ENCODE data around the gene ADAMTS3. TPM values are rescaled to one million over a fixed set of nuclear protein-coding genes. Genes with fewer than 3 reads are reported as not detected.

The ADAMTS3 gene
- total RNA-seq, 1 experiment from 2014 or later = 0.07 TPM

DNA sequence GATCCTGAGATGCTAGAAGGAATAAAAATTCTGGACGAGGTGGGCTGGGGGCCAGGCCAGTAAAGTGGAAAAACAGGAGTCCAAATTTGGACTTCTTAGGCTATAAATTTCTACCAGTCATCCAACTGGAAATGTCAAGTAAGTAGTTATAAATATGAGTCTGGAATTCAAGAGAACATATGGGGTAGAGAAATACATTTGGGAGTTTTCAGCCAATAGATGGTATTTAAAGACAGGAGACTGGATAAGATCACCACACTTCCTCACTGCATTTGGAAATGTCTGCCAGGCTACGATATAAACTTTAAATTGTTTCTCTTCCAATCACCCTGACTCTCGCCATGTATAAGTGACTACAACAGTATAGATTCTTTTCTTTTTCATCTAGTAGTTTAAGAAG lies 294.8 kb downstream of the ADAMTS3 start:
- BruUV-seq (replicated peaks) = no TSS peak
- no peak overlapping the region for H3K27ac Mint-ChIP-seq (ENCODE audit: unreplicated experiment)
- no peaks in the 10 kb centered on the region for H3K9me3 Mint-ChIP-seq (ENCODE audit: low read depth, unreplicated experiment)
- H3K4me1 Mint-ChIP-seq (ENCODE audit: low read depth, unreplicated experiment) = no peaks in the 10 kb centered on the region
- intact Hi-C loops (cut with micrococcal nuclease; ENCODE audit: unreplicated experiment) = no loop called here
- DNase-seq = no peak
- TF ChIP-seq, protein P1, sequence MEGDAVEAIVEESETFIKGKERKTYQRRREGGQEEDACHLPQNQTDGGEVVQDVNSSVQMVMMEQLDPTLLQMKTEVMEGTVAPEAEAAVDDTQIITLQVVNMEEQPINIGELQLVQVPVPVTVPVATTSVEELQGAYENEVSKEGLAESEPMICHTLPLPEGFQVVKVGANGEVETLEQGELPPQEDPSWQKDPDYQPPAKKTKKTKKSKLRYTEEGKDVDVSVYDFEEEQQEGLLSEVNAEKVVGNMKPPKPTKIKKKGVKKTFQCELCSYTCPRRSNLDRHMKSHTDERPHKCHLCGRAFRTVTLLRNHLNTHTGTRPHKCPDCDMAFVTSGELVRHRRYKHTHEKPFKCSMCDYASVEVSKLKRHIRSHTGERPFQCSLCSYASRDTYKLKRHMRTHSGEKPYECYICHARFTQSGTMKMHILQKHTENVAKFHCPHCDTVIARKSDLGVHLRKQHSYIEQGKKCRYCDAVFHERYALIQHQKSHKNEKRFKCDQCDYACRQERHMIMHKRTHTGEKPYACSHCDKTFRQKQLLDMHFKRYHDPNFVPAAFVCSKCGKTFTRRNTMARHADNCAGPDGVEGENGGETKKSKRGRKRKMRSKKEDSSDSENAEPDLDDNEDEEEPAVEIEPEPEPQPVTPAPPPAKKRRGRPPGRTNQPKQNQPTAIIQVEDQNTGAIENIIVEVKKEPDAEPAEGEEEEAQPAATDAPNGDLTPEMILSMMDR (IDR thresholded peaks at IDR 0.05; ENCODE audit: unreplicated experiment) = no peak
- H3K27me3 Mint-ChIP-seq (ENCODE audit: unreplicated experiment) = no peaks in the 10 kb centered on the region
- CTCF ChIA-PET = no interaction called here
- H3K4me3 Mint-ChIP-seq (ENCODE audit: low read depth, unreplicated experiment) = no peak overlapping the region
- no peaks in the 10 kb centered on the region for H3K36me3 Mint-ChIP-seq (ENCODE audit: insufficient read depth, unreplicated experiment)

DNA sequence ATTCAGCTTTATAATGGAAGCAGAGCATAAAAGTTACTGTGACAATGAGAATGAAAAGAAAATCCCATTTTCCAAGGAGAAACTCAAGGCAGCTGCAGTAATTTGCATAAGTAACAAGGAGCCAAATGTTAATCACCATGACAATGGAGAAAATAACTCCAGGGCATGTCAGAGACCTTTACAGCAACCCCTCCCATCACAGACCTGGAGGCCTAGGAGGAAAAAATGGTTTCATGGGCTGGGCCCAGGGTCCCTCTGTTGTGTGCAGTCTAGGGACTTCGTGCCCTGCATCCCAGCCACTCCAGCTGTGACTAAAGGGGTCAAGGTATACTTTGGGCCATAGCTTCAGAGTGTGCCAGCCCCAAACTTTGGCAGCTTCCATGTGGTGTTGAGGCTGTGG lies 313.8 kb downstream of the ADAMTS3 start:
- intact Hi-C loops (cut with micrococcal nuclease; ENCODE audit: unreplicated experiment) = no loop called here
- no peaks in the 10 kb centered on the region for H3K9me3 Mint-ChIP-seq (ENCODE audit: low read depth, unreplicated experiment)
- no peaks in the 10 kb centered on the region for H3K4me1 Mint-ChIP-seq (ENCODE audit: low read depth, unreplicated experiment)
- no peak overlapping the region for H3K4me3 Mint-ChIP-seq (ENCODE audit: low read depth, unreplicated experiment)
- no TSS peak for BruUV-seq (replicated peaks)
- no peaks in the 10 kb centered on the region for H3K27me3 Mint-ChIP-seq (ENCODE audit: unreplicated experiment)
- CTCF ChIA-PET = no interaction called here
- no peaks in the 10 kb centered on the region for H3K36me3 Mint-ChIP-seq (ENCODE audit: insufficient read depth, unreplicated experiment)
- DNase-seq = no peak
- no peak overlapping the region for H3K27ac Mint-ChIP-seq (ENCODE audit: unreplicated experiment)
- TF ChIP-seq, protein P1 (IDR thresholded peaks at IDR 0.05; ENCODE audit: unreplicated experiment) = no peak

DNA sequence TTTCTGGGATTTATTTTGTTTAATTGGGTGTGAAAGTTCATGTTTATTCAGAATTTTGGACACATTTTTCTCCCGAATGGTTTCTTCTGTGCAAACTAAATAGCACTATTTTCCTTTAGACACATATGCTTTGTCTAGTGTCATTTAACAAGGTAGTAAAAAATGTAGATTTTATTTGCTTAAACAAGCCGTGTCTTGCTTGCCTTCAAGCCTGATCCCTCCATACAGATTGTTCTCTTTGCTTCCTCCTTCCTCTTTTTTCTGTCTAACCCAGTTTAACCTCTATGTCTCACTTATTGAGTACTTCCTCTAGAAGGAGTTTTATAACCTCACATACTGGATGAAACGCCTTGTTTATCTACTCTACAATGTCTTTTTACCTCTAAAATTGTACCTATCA lies 325.4 kb downstream of the ADAMTS3 start:
- Mint-ChIP-seq H3K4me3 (ENCODE audit: low read depth, unreplicated experiment) (no peak overlapping the region), H3K27me3 (ENCODE audit: unreplicated experiment) (no peaks in the 10 kb centered on the region), H3K27ac (ENCODE audit: unreplicated experiment) (peak overlapping the region; percentile 22), H3K36me3 (ENCODE audit: insufficient read depth, unreplicated experiment) (no peaks in the 10 kb centered on the region), H3K4me1 (ENCODE audit: low read depth, unreplicated experiment) (peaks cover 8% of the 10 kb centered on the region), H3K9me3 (ENCODE audit: low read depth, unreplicated experiment) (no peaks in the 10 kb centered on the region)
- BruUV-seq (replicated peaks) = no TSS peak
- CTCF ChIA-PET = interaction anchor here (0.6 kb wide), 3 partner anchors 455 to 591 kb away, joined by 3 to 4 read pairs (median 3); no protein-coding TSS in a partner anchor
- no peak for DNase-seq
- intact Hi-C loops (cut with micrococcal nuclease; ENCODE audit: unreplicated experiment) = no loop called here
- TF ChIP-seq, protein P1 (IDR thresholded peaks at IDR 0.05; ENCODE audit: unreplicated experiment) = no peak

DNA sequence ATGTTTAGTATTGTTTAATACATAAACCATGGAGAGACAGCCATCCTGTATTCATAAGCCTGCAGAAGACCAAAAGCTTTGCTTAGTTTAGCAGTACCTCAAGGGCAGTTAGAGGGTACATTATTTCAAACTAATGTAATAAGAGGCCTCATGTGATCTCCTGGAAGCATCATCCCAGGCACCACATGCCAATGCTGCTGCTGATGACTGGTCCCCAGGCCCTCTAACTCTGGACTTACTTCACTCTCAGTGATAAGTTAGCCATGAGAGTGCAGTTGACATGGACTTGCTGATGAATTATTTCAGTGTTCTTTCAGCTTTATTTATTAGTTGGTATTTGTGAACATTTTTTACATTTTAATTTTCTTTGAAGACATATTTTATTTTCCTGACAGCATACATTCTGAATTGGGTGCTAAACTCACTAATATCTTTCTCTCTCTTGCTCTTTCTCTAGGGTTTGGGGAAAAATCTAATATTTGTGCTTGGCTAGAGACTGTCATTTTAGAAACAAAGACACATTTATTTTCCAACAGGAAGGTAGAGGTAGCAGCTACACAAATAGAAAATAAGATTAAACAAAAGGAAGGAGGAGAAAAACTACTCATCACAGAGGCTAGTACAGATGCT lies 329.4 kb downstream of the ADAMTS3 start:
- intact Hi-C loops (cut with micrococcal nuclease; ENCODE audit: unreplicated experiment) = no loop called here
- H3K4me3 Mint-ChIP-seq (ENCODE audit: low read depth, unreplicated experiment) = no peak overlapping the region
- CTCF ChIA-PET = interaction anchor here (0.5 kb wide), 1 partner anchor 19 kb away, joined by 3 read pairs; no protein-coding TSS in a partner anchor
- no peak for DNase-seq
- H3K9me3 Mint-ChIP-seq (ENCODE audit: low read depth, unreplicated experiment) = no peaks in the 10 kb centered on the region
- no peaks in the 10 kb centered on the region for H3K27me3 Mint-ChIP-seq (ENCODE audit: unreplicated experiment)
- no TSS peak for BruUV-seq (replicated peaks)
- TF ChIP-seq, protein P1 (IDR thresholded peaks at IDR 0.05; ENCODE audit: unreplicated experiment) = no peak
- no peaks in the 10 kb centered on the region for H3K36me3 Mint-ChIP-seq (ENCODE audit: insufficient read depth, unreplicated experiment)
- H3K27ac Mint-ChIP-seq (ENCODE audit: unreplicated experiment) = no peak overlapping the region
- H3K4me1 Mint-ChIP-seq (ENCODE audit: low read depth, unreplicated experiment) = peaks cover 8% of the 10 kb centered on the region

Data from Calu3 (cell line).